BLaER1 (cell line): ENCODE results near the gene CELF1.

Experiments used
- H3K27ac ChIP-seq: shearing (Covaris generic); formaldehyde crosslinking; 2 replicates; pipeline ENCODE4 v1.8.1; 2022
- H3K27me3 ChIP-seq: shearing (Covaris generic); formaldehyde crosslinking; 2 replicates; pipeline ENCODE4 v1.8.1; 2022
- H3K36me3 ChIP-seq: shearing (Covaris generic); formaldehyde crosslinking; 2 replicates; pipeline ENCODE4 v1.8.1; 2022
- H3K4me1 ChIP-seq: shearing (Covaris generic); formaldehyde crosslinking; 2 replicates; pipeline ENCODE4 v1.8.1; 2022
- H3K4me2 ChIP-seq: shearing (Covaris generic); formaldehyde crosslinking; 2 replicates; pipeline ENCODE4 v1.8.1; 2022
- H3K4me3 ChIP-seq: shearing (Covaris generic); formaldehyde crosslinking; 2 replicates; pipeline ENCODE4 v1.8.1; 2022
- H3K9ac ChIP-seq: shearing (Covaris generic); formaldehyde crosslinking; 2 replicates; pipeline ENCODE4 v1.8.1; 2022
- H3K9me3 ChIP-seq: shearing (Covaris generic); formaldehyde crosslinking; 2 replicates; pipeline ENCODE4 v1.8.1; 2022
- H4K20me1 ChIP-seq: shearing (Covaris generic); formaldehyde crosslinking; 2 replicates; pipeline ENCODE4 v1.8.1; 2022
- Cebpa-rat ChIP-seq: shearing (Covaris generic); IDR thresholded peaks from 2 replicates; pipeline ENCODE4 v1.8.1; 2022

The CELF1 gene

DNA sequence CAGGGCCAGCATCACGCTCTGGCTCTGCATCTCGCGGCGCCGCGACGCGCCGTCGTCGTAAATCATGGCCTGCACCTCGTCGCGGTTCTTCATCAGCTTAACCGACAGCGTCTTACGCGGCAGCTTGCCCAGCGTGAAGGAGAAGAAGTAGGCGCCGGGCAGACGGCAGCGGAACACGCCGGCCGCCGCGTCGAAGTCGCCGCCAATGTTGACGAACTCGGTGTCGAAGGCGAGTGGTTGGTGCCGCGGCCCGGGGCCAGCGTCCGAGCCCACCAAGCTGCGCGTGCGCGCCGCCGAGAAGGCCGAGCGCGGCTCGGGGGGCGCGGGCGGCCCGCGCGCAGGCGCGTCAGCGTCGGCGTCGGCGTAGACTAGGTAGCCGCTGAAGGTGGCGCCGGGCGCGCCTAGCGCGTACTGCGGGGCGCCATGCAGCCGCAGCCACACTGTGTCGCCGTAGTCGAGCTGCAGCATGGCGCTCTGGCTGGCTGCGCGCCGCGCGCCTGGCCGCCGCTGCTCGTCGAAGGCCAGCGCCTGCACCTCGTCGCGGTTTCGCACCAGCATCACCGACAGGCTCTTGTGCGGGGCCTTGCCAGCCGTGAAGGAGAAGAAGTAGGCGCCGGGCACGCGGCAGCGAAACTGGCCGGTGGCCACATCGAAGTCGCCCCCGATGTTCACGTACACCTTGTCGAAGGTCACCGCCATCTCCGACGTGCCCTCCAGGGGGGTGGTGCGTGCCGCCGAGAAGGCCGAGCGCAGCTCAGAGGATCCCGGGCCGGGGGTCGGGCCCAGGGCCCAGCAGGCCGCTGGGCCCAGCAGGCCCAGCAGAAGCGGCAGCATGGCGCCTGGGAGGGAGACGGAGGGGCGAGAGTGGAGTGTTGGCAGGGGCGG, 37.3 kb upstream of the CELF1 start:
- peak overlapping the region; percentile 82 for H3K4me2 ChIP-seq
- H3K9me3 ChIP-seq: no peaks in the 10 kb centered on the region
- peak overlapping the region; percentile 57; the same call in 1 of the 2 replicates for H3K27ac ChIP-seq
- TF ChIP-seq Cebpa-rat: no peak
- no peak overlapping the region for H3K9ac ChIP-seq
- peaks cover 36% of the 10 kb centered on the region for H3K27me3 ChIP-seq
- peaks cover 31% of the 10 kb centered on the region for H3K36me3 ChIP-seq
- H3K4me1 ChIP-seq: peaks cover 56% of the 10 kb centered on the region
- H4K20me1 ChIP-seq: 0 out of 2 replicates have a peak, but pooled peaks cover 2% of the 10 kb centered on the region
- no peak overlapping the region for H3K4me3 ChIP-seq

DNA sequence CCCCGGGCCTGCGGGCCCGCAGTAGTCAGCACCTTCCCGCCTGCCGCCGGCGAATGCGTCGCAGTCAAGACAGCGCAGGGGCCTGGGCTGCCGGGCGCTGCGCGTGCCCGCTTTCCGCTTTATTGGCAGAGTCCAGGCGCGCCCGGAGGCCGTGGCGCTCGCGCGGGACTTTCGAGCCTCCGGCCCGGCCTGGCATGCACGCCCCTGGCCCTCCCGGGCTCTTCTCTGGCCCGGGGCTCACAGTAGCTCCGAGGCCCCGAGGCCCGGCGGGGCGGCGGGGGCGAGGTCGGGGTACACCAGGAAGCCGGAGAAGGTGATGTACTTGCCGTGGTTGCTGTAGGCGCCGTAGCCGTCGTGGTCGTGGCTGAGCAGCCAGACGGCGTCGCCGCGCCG, 36.6 kb upstream of the CELF1 start:
- no peak overlapping the region for H3K4me3 ChIP-seq
- H3K4me1 ChIP-seq: peaks cover 56% of the 10 kb centered on the region
- no peak overlapping the region for H3K27ac ChIP-seq
- peaks cover 37% of the 10 kb centered on the region for H3K36me3 ChIP-seq
- H3K9ac ChIP-seq: no peak overlapping the region
- TF ChIP-seq Cebpa-rat: no peak
- H3K27me3 ChIP-seq: peaks cover 29% of the 10 kb centered on the region
- no peaks in the 10 kb centered on the region for H4K20me1 ChIP-seq
- H3K9me3 ChIP-seq: no peaks in the 10 kb centered on the region
- no peak overlapping the region for H3K4me2 ChIP-seq

- H3K4me1 ChIP-seq: peaks cover 56% of the 10 kb centered on the region
- H3K9ac ChIP-seq: no peak overlapping the region
- no peak overlapping the region for H3K27ac ChIP-seq
- peaks cover 42% of the 10 kb centered on the region for H3K36me3 ChIP-seq
- H3K4me3 ChIP-seq: no peak overlapping the region
- no peaks in the 10 kb centered on the region for H4K20me1 ChIP-seq
- no peak for TF ChIP-seq Cebpa-rat
- no peak overlapping the region for H3K4me2 ChIP-seq
- H3K27me3 ChIP-seq: peaks cover 25% of the 10 kb centered on the region
- no peaks in the 10 kb centered on the region for H3K9me3 ChIP-seq
Observed at GRCh38 chr11:47589118-47589517, 36.2 kb upstream of the CELF1 start.

DNA sequence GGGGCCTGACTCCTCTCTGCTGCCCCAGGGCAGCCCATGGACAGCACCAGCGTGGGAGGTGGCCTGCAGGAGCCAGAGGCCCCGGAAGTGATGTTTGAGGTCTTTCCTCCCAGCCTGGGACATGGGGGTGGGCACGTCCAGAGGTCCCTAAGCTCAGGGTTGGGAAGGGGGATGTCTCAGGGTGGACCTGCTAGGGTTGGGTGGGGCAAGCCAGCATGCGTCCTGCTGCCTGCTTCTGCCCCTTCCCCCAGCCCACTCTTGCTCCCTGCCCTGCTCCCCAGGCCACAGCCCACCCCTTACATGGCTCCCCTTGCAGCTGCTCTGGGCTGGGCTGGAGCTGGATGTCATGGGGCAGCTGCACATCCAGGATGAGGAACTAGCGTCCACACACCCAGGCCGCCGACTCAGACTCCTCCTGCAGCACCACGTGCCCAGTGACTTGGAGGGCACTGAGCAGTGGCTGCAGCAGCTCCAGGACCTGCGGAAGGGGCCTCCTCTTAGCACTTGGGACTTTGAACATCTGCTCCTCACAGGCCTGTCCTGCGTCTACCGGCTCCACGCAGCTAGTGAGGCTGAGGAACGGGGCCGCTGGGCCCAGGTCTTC, 34.9 kb upstream of the CELF1 start:
- Histone ChIP-seq H4K20me1 (no peaks in the 10 kb centered on the region), H3K4me2 (peak overlapping the region; percentile 25; the same call in 1 of the 2 replicates), H3K9me3 (no peaks in the 10 kb centered on the region), H3K36me3 (peaks cover 55% of the 10 kb centered on the region), H3K9ac (peak overlapping the region; percentile 36; the same call in 1 of the 2 replicates), H3K4me3 (no peak overlapping the region), H3K27me3 (peaks cover 12% of the 10 kb centered on the region), H3K27ac (peak overlapping the region; percentile 44), H3K4me1 (peaks cover 43% of the 10 kb centered on the region)
- TF ChIP-seq Cebpa-rat: no peak

DNA sequence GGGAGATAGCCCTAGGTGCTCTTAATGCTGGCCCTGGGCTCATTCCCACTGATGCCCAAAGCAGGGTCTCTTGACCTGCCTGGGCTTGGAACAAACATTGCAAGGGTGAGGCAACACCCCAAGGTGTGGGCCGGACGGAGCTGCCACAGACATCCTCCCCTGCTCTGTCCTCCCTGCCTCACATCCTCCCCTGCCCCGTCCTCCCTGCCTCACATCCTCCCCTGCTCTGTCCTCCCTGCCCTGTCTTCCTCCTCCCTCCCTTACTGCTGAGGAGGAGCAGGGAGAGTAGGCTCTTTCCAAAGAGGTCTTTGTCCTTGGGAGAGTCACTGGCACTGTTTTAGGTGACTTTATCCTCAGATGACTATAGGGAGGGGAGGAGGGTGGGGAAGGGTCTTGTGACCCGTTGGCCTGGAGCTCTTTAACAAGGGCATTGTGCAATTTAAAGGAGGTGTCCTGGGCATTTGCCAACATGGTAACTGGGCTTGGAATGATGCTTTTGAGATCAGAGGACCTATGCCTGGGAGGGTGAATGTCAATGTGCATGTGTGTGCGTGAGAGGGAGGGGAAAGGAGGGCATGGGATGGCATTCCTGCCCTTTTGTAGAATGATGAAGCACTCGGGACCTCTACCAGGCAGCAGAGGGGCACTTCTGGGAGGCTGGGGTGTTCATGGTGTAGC, 34.2 kb upstream of the CELF1 start:
- Histone ChIP-seq H3K4me2 (peak overlapping the region; percentile 25; the same call in 1 of the 2 replicates), H3K27me3 (peaks cover 5% of the 10 kb centered on the region), H3K36me3 (peaks cover 61% of the 10 kb centered on the region), H3K9ac (no peak overlapping the region), H3K9me3 (no peaks in the 10 kb centered on the region), H3K27ac (peak overlapping the region; percentile 44; the same call in 1 of the 2 replicates), H3K4me3 (no peak overlapping the region), H4K20me1 (no peaks in the 10 kb centered on the region), H3K4me1 (peaks cover 36% of the 10 kb centered on the region)
- no peak for TF ChIP-seq Cebpa-rat

DNA sequence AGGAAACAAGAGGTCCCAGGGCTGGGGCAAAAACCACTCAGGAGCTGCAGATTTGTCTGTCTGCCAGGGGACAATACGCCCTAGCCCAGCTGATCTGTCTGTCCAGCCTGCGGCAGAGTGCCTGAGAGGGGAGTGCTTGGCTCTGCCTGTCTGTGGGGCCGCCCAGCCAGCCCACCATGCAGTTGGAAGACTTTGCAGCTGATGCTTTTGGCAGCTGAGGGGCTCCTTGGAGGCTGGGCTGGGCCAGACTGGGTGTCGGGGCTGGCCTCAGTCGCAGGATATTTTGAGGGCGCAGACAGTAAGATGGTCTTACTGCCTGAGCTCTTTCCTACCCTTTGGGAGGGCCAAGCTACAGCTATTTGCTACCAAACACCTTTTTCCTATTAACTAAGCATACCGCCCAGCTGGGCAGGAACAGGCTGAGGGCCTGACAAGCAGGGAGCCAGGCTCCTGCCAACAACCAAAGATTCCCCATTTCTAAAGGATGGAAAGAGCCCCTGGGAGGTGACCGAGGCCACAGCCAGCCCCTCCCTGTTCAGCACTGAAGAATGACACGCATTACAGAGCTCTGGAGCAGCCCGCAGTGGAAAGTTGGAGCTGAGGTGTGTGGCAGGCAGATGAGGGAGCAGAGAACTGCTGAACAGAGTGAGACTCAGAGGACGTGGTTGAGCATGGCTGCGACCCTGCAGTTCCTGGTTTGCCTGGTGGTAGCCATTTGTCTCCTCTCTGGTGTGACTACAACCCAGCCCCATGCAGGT, 33.3 kb upstream of the CELF1 start, which contains the start of gene FAM180B:
Gene FAM180B (plus strand): TSS at position 581 of the 758 bp plus-strand sequence. CDS start 91 bp downstream, at position 672.
- H3K4me3 ChIP-seq: no peak within 1 kb of the TSS
- TF ChIP-seq Cebpa-rat: no peak
- no peak within 1 kb of the TSS for H3K9ac ChIP-seq
- H3K4me1 ChIP-seq: peaks cover 27% of the 10 kb centered on the region
- H3K27me3 ChIP-seq: no peaks in the 10 kb centered on the region
- H4K20me1 ChIP-seq: no peaks in the 10 kb centered on the region
- H3K4me2 ChIP-seq: peak within 1 kb of the TSS; percentile 25; the same call in 1 of the 2 replicates
- H3K27ac ChIP-seq: peak within 1 kb of the TSS; percentile 44
- H3K9me3 ChIP-seq: no peaks in the 10 kb centered on the region
- peaks cover 70% of the 10 kb centered on the region for H3K36me3 ChIP-seq

DNA sequence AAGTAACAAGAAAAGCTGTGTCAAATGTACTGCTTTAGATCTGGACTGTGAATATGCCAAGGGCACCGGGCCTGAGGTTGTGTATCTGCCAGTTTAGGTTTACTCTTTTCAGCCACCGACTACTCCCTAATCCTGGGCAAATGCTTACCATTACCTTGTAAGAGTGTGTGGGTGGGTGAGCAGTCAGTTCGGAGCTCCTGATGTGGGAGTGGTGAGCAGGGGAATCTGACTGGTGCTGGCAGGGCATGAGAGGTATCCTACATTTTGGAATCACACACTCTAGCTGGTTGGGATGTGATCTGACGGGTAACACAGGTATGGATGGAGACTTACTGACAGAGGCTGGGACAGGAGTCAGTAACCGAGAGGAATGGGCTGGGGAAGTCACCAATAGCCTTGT, 30.9 kb upstream of the CELF1 start:
- Histone ChIP-seq H3K36me3 (peaks cover 67% of the 10 kb centered on the region), H3K4me2 (no peak overlapping the region)

DNA sequence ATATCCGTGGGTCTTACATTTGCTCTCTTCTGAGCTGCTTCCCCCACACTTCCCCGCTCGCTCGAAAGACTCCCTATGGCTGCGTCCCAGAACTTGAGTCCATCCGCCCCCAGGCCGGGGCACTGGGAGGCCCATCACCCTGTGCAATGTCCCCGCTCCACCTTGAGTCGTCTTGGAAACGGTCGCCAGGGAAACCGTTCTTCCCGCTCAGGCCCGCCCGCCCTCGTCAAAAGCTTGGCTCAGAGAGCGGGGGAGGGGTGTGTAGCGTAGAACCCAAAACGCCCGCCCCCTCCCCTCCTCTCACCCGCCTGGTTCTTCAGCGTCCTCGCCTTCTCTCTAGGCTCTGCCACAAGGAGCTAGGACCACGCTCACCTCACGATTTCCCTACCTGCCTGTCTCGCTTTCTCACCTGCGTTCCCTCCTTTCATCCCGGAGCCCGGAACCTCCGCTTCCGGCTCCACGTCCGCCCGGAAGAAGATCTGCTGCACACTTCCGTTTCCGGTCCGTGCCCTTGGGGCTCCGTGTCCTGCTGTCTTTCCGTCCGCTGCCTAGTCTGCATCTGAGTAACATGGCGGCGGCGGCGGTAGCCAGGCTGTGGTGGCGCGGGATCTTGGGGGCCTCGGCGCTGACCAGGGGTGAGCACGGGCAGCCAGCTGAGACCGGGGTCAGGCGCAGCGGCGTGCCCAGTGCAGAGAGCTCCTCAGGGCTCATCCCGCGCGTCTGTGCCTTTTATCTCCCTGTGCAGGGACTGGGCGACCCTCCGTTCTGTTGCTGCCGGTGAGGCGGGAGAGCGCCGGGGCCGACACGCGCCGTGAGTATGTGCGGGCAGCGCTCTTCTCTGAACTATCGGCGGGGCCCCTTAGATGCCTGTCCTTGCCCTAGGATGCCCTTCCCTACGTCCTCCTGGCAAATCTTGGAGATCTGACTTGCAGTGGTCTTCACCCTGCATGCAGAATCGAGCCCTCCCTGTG, 25.9 kb upstream of the CELF1 start, which contains the start of the genes KBTBD4 and NDUFS3:
Gene KBTBD4 (minus strand): TSS at position 447 of the 971 bp plus-strand sequence. CDS start 19 bp downstream, at position 428.
Gene NDUFS3 (plus strand): TSS at position 551 of the 971 bp plus-strand sequence. CDS start 18 bp downstream, at position 569.
- Histone ChIP-seq H3K4me3 (peak within 1 kb of the TSS; percentile 81), H3K9ac (peak within 1 kb of the TSS; percentile 88), H3K36me3 (peaks cover 78% of the 10 kb centered on the region), H3K27me3 (no peaks in the 10 kb centered on the region), H3K9me3 (no peaks in the 10 kb centered on the region), H4K20me1 (peaks cover 21% of the 10 kb centered on the region), H3K4me2 (peak within 1 kb of the TSS; percentile 94), H3K27ac (peak within 1 kb of the TSS; percentile 86), H3K4me1 (peaks cover 35% of the 10 kb centered on the region)
- TF ChIP-seq Cebpa-rat: no peak

More for the DNA sequence above, 30.9 kb upstream of the CELF1 start:
- Histone ChIP-seq H3K4me3 (no peak overlapping the region), H3K4me1 (peaks cover 29% of the 10 kb centered on the region), H3K9ac (no peak overlapping the region), H3K9me3 (no peaks in the 10 kb centered on the region), H3K27ac (no peak overlapping the region), H4K20me1 (no peaks in the 10 kb centered on the region), H3K27me3 (no peaks in the 10 kb centered on the region)
- TF ChIP-seq Cebpa-rat: no peak
